Chondrocyte (in vitro differentiated cells): Measurements from ENCODE around the gene CLASP1. TPM values are rescaled to one million over a fixed set of nuclear protein-coding genes. Genes with fewer than 3 reads are reported as not detected.

Source experiments
- DNase-seq: peaks from one replicate; pipeline ENCODE4 v3.0.0; 2021; ENCODE audit warnings: mixed read lengths, low spot score
- H3K27ac Mint-ChIP-seq: one replicate; pipeline ENCODE4 v1.8.0; 2021; ENCODE audit warnings: mild to moderate bottlenecking, moderate library complexity, mixed read lengths; ENCODE audit not compliant: unreplicated experiment
- H3K27me3 Mint-ChIP-seq: 2 replicates; pipeline ENCODE4 v1.8.0; 2021; ENCODE audit warnings: low read depth, mixed read lengths
- H3K36me3 Mint-ChIP-seq: 2 replicates; pipeline ENCODE4 v1.8.0; 2021; ENCODE audit warnings: low read depth, mixed read lengths
- H3K4me1 Mint-ChIP-seq: 2 replicates; pipeline ENCODE4 v1.8.0; 2021; ENCODE audit warnings: low read depth, mild to moderate bottlenecking, mixed read lengths
- H3K4me3 Mint-ChIP-seq: one replicate; pipeline ENCODE4 v1.8.0; 2021; ENCODE audit warnings: mild to moderate bottlenecking, moderate library complexity, mixed read lengths; ENCODE audit not compliant: unreplicated experiment
- H3K9me3 Mint-ChIP-seq: 2 replicates; pipeline ENCODE4 v1.8.0; 2021; ENCODE audit warnings: low read depth, mixed read lengths
- CTCF ChIP-seq: fragments of 200-600 bp; sonication (generic); IDR thresholded peaks from 2 replicates; pipeline ENCODE4 v1.5.0; 2021; ENCODE audit warnings: antibody characterized with exemption, mild to moderate bottlenecking, moderate library complexity
- total RNA-seq: library from RNA; stranded (reverse); gene quantifications from 3 replicates; pipeline ENCODE4 v1.2.1, GENCODE V29; 2021

The CLASP1 gene
- total RNA-seq, 1 donor from 2014 or later = 56.0 TPM

DNA sequence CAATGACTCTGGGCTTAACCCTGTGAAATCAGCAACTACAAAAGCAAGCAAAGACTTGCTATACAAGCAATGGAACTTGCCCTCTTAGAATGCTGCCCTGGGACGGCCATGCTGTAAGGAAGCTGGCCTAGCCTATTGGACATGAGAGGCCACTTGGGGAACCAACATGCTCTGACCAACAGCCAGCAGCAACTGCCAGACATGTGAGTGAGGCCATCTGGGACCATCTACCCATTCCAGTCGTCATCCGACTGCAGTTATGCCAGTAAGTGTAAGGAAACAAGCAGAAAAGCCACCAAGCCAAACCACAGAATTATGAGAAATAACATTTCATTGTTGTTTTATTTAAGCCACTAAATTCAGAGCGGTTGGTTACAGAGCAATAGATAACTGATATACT lies 40.9 kb downstream of the CLASP1 start:
- H3K27ac Mint-ChIP-seq = peak overlapping the region; percentile 79
- H3K9me3 Mint-ChIP-seq = no peaks in the 10 kb centered on the region
- DNase-seq = no peak
- peaks cover 4% of the 10 kb centered on the region for H3K36me3 Mint-ChIP-seq
- no peak overlapping the region for H3K4me3 Mint-ChIP-seq
- no peak for TF ChIP-seq CTCF
- H3K4me1 Mint-ChIP-seq = peaks cover 26% of the 10 kb centered on the region
- H3K27me3 Mint-ChIP-seq = no peaks in the 10 kb centered on the region

DNA sequence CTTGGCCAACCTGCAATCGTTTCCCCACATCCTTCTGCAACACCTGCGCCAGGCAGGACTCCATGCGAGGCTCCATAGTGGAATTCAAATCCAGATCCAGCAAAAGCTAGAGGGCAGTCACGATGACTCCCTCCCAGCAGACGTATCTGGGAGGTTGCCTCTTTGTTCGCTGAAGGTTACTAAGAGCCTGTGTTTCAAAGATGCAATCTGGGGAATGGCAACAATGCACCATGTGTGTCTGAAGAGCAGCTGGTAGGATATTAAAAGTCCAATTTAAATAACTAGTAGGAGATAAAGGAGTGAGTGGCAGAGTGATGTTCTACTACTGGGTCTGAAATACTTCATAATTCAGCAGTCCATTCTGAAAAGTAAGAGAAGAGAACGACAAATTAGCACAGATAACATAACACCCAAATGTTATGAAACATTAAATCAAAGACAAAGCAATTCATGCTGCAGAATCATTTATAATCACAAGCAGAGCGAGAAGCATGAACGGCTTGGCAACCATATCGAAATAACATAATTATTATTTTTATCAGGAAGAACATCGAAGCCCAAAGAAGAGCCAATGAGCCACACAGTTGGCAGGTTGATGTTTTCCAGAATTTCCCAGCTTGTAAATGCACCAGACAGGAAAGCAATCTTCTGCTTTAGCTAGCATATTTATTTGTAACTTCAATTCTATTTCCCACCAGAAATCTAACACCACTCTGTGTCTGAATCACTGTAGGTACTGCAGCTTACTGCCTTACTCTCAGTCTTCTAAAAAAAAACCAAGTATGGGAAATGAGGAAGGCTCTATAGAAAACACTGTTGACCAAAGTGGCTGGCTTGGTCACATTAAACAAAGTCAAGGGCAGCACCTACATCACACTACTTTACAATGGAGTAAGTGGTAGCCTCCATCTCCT lies 43.2 kb downstream of the CLASP1 start:
- Mint-ChIP-seq H3K27ac (peak overlapping the region; percentile 73), H3K36me3 (peaks cover 2% of the 10 kb centered on the region), H3K9me3 (no peaks in the 10 kb centered on the region), H3K4me3 (no peak overlapping the region), H3K4me1 (peaks cover 26% of the 10 kb centered on the region), H3K27me3 (no peaks in the 10 kb centered on the region)
- no peak for DNase-seq
- TF ChIP-seq CTCF = no peak

DNA sequence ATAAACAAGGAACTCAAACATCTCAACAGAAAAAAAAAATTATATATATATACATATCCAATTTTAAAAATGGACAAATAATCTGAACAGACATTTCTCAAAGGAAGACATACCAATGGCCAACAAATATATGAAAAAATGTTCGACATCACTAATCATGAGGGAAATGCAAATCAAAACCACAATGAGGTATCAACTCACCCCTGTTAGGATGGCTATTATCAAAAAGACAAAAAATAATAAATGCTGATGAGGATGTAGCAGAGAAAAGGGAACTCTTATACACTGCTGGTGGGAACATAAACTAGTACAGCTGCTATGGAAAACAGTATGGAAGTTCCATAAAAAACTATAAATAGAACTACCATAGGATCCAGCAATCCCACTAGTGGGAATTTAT lies 46.1 kb downstream of the CLASP1 start:
- no peaks in the 10 kb centered on the region for H3K9me3 Mint-ChIP-seq
- no peak overlapping the region for H3K4me3 Mint-ChIP-seq
- H3K27me3 Mint-ChIP-seq = no peaks in the 10 kb centered on the region
- H3K36me3 Mint-ChIP-seq = peaks cover 2% of the 10 kb centered on the region
- no peak for TF ChIP-seq CTCF
- H3K4me1 Mint-ChIP-seq = peaks cover 16% of the 10 kb centered on the region
- no peak for DNase-seq
- no peak overlapping the region for H3K27ac Mint-ChIP-seq

- no peaks in the 10 kb centered on the region for H3K27me3 Mint-ChIP-seq
- H3K36me3 Mint-ChIP-seq = no peaks in the 10 kb centered on the region
- DNase-seq = no peak
- TF ChIP-seq CTCF = no peak
- H3K9me3 Mint-ChIP-seq = no peaks in the 10 kb centered on the region
- no peak overlapping the region for H3K27ac Mint-ChIP-seq
- no peak overlapping the region for H3K4me3 Mint-ChIP-seq
- H3K4me1 Mint-ChIP-seq = peaks cover 14% of the 10 kb centered on the region
Measured at GRCh38 chr2:121599963-121600651, 49.2 kb downstream of the CLASP1 start.

DNA sequence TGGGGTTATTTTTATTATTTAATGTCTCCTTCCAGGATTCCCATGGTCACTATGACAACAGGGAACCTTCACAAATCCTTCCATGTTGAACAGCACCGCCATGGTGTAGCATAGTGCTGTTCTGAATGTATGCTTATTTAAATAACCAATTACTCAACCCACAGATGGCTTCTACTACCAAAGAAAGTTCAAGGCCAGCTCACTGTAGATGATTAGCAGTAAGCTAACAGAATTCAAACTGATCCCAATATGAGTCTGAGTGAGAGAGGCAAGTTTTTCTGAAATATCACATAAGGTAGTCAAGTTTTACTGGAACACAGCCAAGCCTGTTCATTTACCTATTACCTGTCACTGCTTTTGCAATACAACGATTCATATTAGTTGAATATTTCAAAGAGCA lies 51.2 kb downstream of the CLASP1 start:
- Mint-ChIP-seq H3K9me3 (no peaks in the 10 kb centered on the region), H3K27ac (no peak overlapping the region)
- TF ChIP-seq CTCF = no peak

More for the DNA sequence above, 51.2 kb downstream of the CLASP1 start:
- Mint-ChIP-seq H3K27me3 (no peaks in the 10 kb centered on the region), H3K4me3 (no peak overlapping the region), H3K36me3 (no peaks in the 10 kb centered on the region), H3K4me1 (peaks cover 14% of the 10 kb centered on the region)
- DNase-seq = no peak
